NOMO-1 treated with dmso at 0.1 percent for 144 hours (cell line): ENCODE results near the gene IL1RL1.
A peak's percentile ranks its signal among the peaks of the same experiment; 100 is the strongest.

Experiments used
- DNase-seq: peaks from one replicate; lab custom pipeline; 2025; ENCODE audit not compliant: unreplicated experiment; lab: John Stamatoyannopoulos, UW

IL1RL1 gene

GRCh38 chr2:102366406-102367112, 55.2 kb downstream of the IL1RL1 start:
- peak; percentile 18 for DNase-seq

GRCh38 chr2:102367331-102367971, 56.1 kb downstream of the IL1RL1 start:
- DNase-seq, result no peak

- DNase-seq, result no peak
Observed at GRCh38 chr2:102368461-102369109, 57.2 kb downstream of the IL1RL1 start.

- DNase-seq, result no peak
Observed at GRCh38 chr2:102369866-102370265, 58.5 kb downstream of the IL1RL1 start.

- DNase-seq, result no peak
Observed at GRCh38 chr2:102376052-102376591, 64.8 kb downstream of the IL1RL1 start.

- DNase-seq, result no peak
Observed at GRCh38 chr2:102383722-102384121, 72.4 kb downstream of the IL1RL1 start.

GRCh38 chr2:102385522-102385921, 74.2 kb downstream of the IL1RL1 start:
- DNase-seq, result no peak

- DNase-seq, result no peak
Observed at GRCh38 chr2:102386004-102386403, 74.6 kb downstream of the IL1RL1 start.

- no peak for DNase-seq
Observed at GRCh38 chr2:102386867-102387541, 75.6 kb downstream of the IL1RL1 start.

GRCh38 chr2:102387763-102388546, 76.6 kb downstream of the IL1RL1 start:
- DNase-seq, result no peak

- DNase-seq, result no peak
Observed at GRCh38 chr2:102391565-102391964, 80.2 kb downstream of the IL1RL1 start.

GRCh38 chr2:102392096-102392495, 80.7 kb downstream of the IL1RL1 start:
- no peak for DNase-seq

- no peak for DNase-seq
Observed at GRCh38 chr2:102392942-102393341, 81.6 kb downstream of the IL1RL1 start.

- no peak for DNase-seq
Observed at GRCh38 chr2:102396012-102396411, 84.6 kb downstream of the IL1RL1 start.

- peak; percentile 79 for DNase-seq
Observed at GRCh38 chr2:102397209-102397608, 85.8 kb downstream of the IL1RL1 start.

- DNase-seq, result peak; percentile 59
Observed at GRCh38 chr2:102399499-102400141, 88.3 kb downstream of the IL1RL1 start.

- DNase-seq, result no peak
Observed at GRCh38 chr2:102401456-102401855, 90.1 kb downstream of the IL1RL1 start.
